Fibroblast of skin of right quadriceps (primary cell): Measurements from ENCODE around the gene EMC9.

Experiments used
- DNase-seq: peaks from one replicate; pipeline ENCODE4 v3.0.0-alpha.2; 2013

The EMC9 gene

GRCh38 chr14:24147761-24148428 lies 6.5 kb upstream of the EMC9 start:
- DNase-seq = no peak

- DNase-seq = peak; percentile 97
Observed at GRCh38 chr14:24146978-24147760, 5.8 kb upstream of the EMC9 start, which contains the start of gene RNF31. Gene RNF31, plus strand, starts transcription at chr14:24147498. Its CDS starts 201 bp downstream, at chr14:24147699.

- DNase-seq = peak; percentile 97
Observed at GRCh38 chr14:24146453-24146977, 5.1 kb upstream of the EMC9 start, which contains the start of gene PSME2. Gene PSME2, minus strand, starts transcription at chr14:24146610. Its CDS starts 29 bp downstream, at chr14:24146581.

GRCh38 chr14:24145690-24146452 lies 4.5 kb upstream of the EMC9 start:
- no peak for DNase-seq

GRCh38 chr14:24145219-24145618 lies 3.8 kb upstream of the EMC9 start:
- DNase-seq = no peak

- DNase-seq = no peak
Observed at GRCh38 chr14:24144451-24144850, 3.1 kb upstream of the EMC9 start.

- peak; percentile 74 for DNase-seq
Observed at GRCh38 chr14:24143511-24143910, 2.1 kb upstream of the EMC9 start.

- no peak for DNase-seq
Observed at GRCh38 chr14:24139272-24139934, 2.0 kb downstream of the EMC9 start.

GRCh38 chr14:24138396-24139271 lies 2.8 kb downstream of the EMC9 start:
- no peak for DNase-seq

- no peak for DNase-seq
Observed at GRCh38 chr14:24137529-24138395, 3.6 kb downstream of the EMC9 start.

GRCh38 chr14:24136684-24137528 lies 4.5 kb downstream of the EMC9 start:
- DNase-seq = no peak

- DNase-seq = peak; percentile 82
Observed at GRCh38 chr14:24135834-24136683, 5.3 kb downstream of the EMC9 start, which contains the start of gene PSME1. Gene PSME1, plus strand, starts transcription at chr14:24136194. Its CDS starts 69 bp downstream, at chr14:24136263.

GRCh38 chr14:24135584-24135833 lies 5.9 kb downstream of the EMC9 start:
- DNase-seq = no peak

- DNase-seq = no peak
Observed at GRCh38 chr14:24133735-24134134, 7.7 kb downstream of the EMC9 start.

- no peak for DNase-seq
Observed at GRCh38 chr14:24132976-24133375, 8.4 kb downstream of the EMC9 start.

GRCh38 chr14:24132061-24132685 lies 9.2 kb downstream of the EMC9 start:
- no peak for DNase-seq

GRCh38 chr14:24131549-24131966 lies 9.8 kb downstream of the EMC9 start:
- no peak for DNase-seq
